ES-I3 (cell line): ENCODE data around the gene HS3ST3A1.

Experiments
- H3K36me3 ChIP-seq: 2 replicates; pipeline ENCODE4 v1.6.1; 2013; ENCODE audit warnings: mild to moderate bottlenecking, low read length, control low read depth, moderate library complexity; ENCODE audit not compliant: insufficient read depth
- H3K4me1 ChIP-seq: 2 replicates; pipeline ENCODE4 v1.6.1; 2013; ENCODE audit warnings: mild to moderate bottlenecking, control low read depth, low read length; ENCODE audit not compliant: insufficient read depth
- H3K9ac ChIP-seq: 2 replicates; pipeline ENCODE4 v1.6.1; 2013; ENCODE audit warnings: low read depth, mild to moderate bottlenecking, low read length, moderate library complexity
- H3K9me3 ChIP-seq: 2 replicates; pipeline ENCODE4 v1.6.1; 2013; ENCODE audit warnings: mild to moderate bottlenecking, low read length, moderate library complexity; ENCODE audit not compliant: control insufficient read depth, insufficient read depth

HS3ST3A1 gene

GRCh38 chr17:13462673-13463124 is 139.0 kb downstream of the HS3ST3A1 start:
- H3K9ac ChIP-seq: no peak overlapping the region
- no peaks in the 10 kb centered on the region for H3K36me3 ChIP-seq
- no peaks in the 10 kb centered on the region for H3K9me3 ChIP-seq
- H3K4me1 ChIP-seq: no peaks in the 10 kb centered on the region

- Histone ChIP-seq H3K4me1 (no peaks in the 10 kb centered on the region), H3K9me3 (no peaks in the 10 kb centered on the region), H3K36me3 (no peaks in the 10 kb centered on the region), H3K9ac (no peak overlapping the region)
These were observed 139.6 kb downstream of the HS3ST3A1 start for GRCh38 chr17:13462146-13462545.

GRCh38 chr17:13460261-13461000 is 141.3 kb downstream of the HS3ST3A1 start:
- Histone ChIP-seq H3K9ac (no peak overlapping the region), H3K9me3 (no peaks in the 10 kb centered on the region), H3K4me1 (no peaks in the 10 kb centered on the region), H3K36me3 (no peaks in the 10 kb centered on the region)

- no peaks in the 10 kb centered on the region for H3K4me1 ChIP-seq
- H3K9ac ChIP-seq: no peak overlapping the region
- no peaks in the 10 kb centered on the region for H3K36me3 ChIP-seq
- no peaks in the 10 kb centered on the region for H3K9me3 ChIP-seq
These were observed 143.9 kb downstream of the HS3ST3A1 start for GRCh38 chr17:13457783-13458182.
